ENCODE measurements around the gene KCTD21.

The KCTD21 gene

DNA sequence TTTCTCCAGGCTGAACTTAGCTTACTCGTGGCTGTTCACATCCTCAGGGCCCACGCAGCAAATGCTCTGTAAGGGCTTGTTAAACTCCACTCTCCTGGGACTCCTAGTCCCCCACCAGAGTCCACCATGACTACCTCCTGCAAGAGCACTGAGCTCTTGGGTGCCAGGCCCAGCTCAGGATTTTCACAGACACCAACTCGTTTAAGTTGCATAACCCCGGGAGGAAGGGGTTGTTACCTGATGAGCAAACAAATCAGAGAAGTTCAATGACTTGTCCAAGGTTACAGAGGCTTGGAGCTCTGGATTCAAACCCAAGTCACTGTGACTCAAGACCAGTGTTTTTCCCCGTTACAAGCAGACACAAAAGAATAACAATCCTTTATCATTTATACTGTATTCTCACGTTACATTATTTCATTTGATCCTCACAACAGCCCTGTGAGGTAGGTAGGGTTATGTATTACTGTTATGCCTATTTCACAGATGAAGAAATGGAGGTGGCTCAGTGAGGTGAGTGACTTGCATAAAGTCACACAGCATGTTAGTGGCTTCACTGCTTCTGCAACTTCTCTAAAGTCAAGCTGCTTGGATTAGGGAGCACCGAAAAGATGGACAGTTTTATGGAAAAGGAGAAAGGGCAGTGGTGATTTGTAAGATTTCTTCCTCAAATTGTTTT lies 17.4 kb downstream of the KCTD21 start:
- no peak for DNase-seq

DNA sequence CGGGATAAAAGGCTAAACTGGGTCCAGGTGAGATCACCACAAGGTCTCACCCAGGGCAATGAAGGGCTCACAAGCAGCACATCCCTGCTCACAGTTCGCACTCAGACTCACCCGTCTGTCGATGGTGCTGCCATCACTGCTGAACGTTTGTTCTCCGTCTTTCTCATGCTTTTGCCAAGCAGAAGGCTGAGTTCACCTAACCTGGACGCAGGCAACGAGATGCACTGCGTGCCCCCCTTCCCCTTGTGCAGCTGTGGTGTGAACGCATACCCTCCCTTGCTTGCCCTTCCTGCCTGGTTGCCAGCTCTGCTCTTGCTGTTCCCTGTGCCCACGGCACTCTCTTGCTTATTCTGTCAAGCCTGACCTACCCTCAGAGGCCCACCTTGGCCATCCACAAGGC lies 18.0 kb downstream of the KCTD21 start:
- no peak for DNase-seq

DNA sequence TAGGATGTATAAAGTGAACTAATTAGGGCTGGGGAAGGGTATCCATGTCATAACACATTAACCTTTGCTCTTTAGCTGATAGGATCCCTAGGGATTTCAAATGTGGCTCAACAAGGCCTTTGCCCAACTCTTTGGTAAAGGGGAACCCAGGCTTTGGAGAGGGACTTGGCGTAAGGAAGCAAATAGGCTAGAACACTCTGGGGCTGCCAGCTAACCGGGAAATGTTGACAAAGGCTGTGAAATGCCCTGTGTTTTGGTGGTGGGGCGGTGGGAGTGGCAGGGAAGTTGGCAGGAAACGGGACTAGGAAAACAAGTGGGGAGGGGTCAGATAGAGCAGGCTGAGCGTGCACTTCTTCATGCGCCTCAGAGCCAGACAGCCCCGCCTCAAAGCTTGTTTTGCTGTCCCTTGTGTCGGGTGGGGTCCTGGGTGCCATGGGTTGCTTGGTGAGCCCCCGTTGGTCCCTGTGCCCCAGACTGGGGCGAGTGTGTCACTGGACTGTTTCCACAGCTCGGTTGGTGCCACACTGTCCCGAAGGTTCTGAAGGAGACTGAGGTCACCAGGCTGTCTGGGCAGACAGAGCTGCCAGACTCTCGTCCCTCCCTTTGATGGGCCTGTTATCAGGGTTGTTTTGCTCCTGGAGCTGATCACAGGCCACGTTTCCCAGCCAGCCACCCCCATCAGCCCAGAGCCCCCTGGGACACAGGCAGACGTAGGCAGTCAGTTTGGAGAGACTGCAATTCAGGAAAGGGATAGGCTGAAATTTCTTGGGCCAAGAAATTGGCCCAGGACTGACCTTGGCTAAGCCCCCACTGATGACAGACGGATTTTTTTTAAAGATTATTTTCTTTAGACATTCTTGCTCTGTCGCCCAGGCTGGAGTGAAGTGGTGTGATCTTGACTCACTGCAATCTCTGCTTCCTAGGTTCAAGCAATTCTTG lies 19.6 kb downstream of the KCTD21 start:
- DNase-seq: no peak

DNA sequence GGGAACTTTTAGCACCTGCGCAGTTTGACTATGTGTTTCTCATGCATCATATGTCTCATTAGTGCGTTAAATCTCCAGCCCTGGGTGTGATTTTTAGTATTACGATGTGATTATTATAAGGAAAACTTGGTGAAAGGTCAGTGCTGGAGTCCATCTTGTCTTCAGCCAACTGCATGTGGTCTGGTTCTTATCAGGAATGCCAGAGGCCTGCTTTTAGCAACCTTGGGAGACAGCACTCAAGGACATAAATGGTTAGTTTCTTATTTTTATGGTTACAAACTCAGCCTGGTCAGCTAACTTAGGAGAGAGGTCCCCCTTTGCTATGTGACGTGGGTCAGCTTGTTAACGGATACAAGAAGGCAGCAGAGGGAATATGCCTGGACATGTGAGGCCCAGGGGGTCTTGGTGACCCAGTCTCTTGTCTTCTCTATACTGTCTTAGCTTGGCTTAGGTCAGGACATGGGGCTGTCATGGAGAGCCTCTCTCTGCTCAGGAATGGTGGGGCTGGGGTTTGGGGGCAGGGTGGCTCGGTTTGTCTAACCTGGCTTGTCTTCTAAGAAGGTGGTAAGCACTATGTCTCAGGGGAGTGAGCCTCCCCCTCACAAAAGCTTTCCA lies 21.5 kb downstream of the KCTD21 start:
- no peak for DNase-seq

DNA sequence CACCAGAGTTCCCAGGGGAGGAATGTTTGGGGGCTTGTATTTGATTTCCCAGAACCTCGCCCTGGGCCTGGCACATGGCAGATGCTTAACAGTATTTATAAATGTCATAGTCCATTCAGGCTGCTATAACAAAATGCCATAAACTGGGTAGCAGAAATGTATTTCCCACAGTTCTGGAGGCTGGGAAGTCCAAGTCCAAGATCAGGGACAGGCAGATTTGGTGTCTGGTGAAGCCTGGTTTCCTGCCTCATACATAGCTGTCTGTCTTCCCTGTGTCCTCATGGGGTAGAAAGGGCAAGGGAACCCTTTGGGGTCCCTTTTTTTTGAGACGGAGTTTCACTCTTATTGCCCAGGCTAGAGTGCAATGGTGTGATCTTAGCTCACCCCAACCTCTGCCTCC lies 24.0 kb downstream of the KCTD21 start:
- DNase-seq: no peak

DNA sequence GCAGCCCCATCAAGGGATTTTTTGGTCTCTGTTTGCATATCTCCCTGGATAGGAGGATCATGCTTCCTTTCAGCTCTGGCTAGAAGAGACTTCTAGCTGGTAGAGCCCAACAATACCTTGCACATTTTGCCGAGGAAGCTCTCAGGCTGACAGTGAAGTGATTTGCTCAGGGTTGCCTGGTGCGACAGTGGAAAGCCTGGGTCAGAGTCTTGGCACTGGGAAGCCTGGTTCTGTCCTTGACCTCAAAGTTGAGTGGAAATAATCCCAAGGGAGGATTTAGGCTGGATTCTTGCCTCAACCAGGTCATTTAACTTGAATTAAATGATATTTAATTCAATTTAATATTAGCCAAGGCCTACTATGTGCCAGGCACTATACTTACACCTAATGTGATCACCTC lies 24.6 kb downstream of the KCTD21 start:
- DNase-seq: no peak

DNA sequence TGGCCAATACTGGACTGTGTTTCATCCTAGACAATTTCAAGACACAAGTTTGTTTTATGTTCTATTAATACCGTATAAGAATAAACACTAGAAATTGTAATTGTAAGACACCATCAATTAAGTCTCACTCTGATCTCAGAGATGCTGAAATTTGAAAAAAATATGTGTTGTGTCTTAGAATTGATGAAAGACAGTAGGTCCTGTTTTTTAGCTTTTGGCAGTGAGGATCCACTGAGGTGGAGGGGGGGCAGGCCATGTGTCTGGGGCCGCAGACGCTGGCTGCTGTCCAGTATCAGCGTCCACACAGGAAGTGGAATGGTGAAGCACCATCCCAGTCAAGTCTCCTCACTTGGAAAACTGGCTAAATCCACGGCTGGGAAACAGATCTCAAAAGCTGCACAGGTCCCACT lies 26.5 kb downstream of the KCTD21 start:
- no peak for DNase-seq

DNA sequence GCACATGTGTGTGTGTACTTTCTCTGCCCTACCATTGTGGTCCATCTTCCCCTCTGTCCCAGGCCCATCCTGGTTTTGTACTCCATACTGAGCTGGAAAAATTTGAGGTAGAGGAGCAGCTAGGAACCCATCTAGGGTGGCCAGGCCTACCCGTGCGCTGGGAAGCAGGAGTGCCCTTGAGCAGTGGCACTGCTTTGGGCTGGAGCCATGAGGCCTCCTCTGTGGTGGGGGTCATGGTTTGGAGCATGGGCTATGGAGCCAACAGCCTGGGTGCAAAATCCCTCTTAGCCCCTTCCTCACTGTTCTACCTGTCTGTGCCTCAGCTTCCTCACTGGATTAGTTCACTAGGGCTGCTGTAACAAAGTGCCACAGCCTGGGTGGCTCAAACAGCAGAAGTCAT lies 27.1 kb downstream of the KCTD21 start:
- no peak for DNase-seq

DNA sequence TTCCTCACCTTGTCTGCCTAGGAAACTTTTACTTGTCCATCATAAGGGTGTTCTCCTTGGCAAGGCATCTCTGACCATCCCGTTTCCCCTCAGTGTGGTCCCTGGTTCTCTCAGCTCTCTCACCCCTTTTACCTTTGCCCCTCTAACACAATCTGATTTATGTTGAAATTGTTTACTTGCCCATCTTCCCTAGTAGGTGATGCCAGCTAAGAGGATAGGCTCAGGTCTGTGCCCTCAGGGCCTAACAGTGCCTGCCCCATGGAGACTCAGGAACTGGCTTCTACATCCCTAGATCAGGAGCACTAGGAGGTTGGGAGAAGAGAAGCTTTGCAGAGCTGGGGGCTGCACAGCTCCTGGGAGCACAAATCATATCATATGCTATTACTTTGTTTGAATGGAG lies 27.9 kb downstream of the KCTD21 start:
- DNase-seq: no peak

DNA sequence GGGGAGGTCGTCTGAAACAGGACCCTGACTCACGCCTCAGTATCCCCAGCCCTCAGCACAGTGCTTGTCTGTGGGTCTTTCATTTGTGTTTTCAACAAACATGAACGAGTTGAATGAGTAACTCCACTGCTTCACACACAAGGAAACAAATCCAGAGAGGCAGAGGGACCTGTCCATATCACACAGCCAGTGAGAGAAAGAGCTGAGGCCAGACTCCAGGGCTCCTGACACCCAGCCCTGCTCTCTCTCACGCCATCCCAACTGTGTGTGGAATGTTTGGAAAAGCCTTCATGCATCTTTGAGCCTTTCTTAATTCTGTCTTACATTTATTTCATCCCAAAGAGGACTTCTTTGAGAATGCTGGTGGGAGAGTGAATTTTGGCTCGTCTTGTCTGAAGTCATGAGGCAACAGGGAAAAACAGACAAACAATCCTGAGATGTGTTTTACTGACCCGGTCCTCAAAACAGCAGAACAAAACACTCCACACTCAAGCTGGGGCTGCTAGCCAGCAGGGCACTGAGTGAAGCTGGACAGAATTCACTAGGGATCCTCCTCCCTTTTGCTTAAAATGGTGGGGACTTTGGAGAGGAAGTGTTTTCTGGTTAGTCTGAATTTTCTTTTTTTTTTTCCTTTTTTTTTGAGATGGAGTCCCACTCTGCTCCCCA lies 29.3 kb downstream of the KCTD21 start:
- DNase-seq: no peak

DNA sequence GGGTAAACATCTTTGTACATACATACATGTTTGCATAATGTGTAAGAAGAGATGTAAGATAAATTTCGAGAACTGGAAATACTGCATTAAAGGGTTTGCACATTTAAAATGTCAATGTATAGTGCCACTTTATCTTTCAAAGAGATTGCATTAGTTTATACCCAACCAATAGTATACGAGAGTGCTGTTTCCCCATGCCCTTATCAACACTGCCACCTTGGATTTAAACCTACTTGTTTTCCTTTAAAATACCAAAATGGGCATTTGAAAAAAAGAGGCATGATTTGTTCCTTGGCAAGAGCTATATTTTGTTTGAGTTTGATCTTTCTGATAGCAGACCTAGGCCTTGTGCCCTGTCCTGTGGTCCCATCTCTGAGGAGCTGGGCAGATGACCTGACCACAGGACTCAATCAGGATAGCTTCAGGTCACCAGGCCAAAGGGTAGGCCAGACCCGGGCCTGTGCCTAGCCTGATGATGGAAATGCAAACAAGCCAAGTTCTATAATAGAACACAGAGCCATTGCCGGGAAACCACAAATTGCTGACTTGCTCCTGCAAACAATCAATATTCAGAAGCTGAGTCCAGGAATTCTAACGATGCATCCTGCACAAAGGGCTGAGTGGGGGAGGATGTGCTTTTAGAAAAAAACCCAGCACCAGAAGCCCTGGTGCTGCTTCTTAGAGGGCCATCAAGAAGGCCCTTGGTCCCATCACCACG lies 32.1 kb downstream of the KCTD21 start:
- no peak for DNase-seq

DNA sequence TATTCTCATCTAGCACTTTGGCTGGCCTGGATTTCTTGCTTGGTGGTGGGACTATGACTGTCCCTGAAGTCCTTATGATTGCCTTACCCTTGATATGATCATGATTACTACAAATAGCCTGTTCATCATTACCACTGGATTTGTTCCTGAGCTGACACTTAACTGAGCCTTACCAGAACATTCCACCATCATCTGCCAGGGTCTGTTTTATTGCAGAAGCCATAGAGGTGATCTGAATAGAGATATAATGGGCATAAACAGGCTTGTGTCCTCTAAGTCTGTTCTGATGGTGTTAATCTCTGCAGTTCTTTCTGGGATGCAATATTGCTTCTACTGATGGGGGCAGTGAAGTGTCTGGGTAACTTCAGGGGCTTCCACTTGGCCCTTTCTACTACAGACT lies 36.6 kb downstream of the KCTD21 start:
- DNase-seq: no peak

DNA sequence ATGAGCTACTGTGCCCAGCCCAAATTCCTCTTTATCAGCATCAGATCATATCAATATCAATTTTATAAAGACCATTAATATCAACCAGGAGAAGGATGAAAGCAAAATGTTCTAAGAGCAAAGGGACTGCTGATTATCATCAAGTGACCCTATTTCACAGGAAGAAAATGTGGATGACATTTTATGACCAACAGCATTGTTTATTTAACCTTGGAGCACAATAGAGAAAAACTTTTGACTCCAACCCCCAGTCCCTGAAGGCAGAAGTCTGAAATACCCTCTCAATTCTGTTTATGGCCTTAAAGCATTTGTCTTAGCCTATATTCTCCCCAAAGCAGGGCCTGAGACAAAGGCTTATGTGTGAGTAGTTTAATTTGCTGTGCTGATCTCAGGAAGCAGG lies 37.7 kb downstream of the KCTD21 start:
- no peak for DNase-seq

DNA sequence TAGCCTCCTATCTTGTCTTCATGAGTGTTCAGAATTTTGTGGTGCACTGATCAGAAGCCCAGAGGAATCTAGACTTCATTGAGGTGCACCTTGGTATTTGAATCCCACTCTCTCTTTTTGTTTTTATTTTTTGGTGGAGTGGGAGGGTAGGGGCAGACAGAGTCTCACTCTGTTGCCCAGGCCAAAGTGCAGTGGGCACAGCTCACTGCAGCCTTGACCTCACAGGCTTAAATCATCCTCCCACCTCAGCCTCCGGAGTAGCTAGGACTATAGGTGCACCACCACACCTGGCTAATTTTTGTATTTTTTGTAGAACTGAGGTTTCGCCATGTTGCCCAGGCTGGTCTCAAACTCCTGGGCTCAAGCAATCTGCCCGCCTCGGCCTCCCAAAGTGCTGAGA lies 38.1 kb downstream of the KCTD21 start:
- DNase-seq: no peak

DNA sequence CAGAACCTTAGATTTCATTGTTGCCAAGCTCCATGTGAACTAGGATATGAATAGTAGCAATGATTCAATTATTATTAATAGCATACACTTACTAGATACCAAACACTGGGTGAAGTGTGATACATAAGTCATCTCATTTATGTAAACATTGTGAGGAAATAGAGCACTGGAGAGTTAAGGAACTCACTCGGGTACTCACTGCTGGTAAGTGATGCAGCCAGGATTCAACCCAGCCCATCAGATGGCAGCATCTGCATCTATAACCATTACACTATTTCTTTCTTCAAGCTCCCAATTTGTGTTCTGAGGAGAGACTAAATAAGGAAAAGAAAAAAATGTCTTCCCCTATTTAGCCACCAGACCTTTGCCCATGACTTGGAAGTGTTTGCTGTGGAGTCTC lies 38.8 kb downstream of the KCTD21 start:
- no peak for DNase-seq

DNA sequence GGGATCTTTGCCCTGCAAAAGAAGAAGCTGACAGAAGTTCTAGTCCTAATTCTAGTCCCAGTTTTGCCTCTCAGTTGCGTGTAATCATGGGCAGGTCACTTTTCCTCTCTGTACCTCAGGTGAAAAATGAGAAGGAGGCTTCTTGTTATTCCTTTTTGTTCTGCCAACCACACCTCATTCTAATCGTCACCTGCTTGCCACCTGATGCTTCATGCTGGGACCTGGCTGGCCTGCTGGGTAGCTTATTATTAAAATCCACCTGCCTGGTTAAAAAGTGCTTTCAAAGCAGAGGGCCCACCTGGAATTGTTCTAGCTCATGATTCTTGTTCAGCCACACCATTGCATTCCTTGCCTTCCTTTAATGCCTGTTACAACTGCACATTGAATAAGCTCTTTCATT lies 40.6 kb downstream of the KCTD21 start:
- DNase-seq: no peak

DNA sequence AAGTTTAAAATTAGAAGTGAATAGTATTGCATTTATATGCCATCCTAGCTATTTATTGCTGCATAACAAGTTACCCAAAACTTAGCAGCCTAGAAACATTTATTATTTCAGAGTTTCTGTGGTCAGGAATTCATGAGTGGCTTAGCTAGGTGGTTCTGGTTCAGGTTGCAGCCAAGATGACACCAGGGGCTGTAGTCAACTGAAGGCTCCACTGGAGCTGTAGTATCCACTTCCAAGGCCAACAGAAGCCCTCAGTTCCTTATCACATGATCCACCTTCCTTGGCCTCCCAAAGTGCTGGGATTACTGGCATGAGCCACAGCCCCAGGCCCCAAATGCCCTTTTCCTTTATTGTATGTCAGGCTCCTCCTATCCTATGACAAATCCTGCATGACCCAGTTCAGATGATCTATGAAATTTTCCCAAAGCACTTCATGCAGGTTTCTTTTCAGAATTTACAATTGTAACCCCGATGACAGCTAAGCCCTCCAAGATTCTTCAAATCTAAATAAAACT lies 42.9 kb downstream of the KCTD21 start:
- DNase-seq: no peak

DNA sequence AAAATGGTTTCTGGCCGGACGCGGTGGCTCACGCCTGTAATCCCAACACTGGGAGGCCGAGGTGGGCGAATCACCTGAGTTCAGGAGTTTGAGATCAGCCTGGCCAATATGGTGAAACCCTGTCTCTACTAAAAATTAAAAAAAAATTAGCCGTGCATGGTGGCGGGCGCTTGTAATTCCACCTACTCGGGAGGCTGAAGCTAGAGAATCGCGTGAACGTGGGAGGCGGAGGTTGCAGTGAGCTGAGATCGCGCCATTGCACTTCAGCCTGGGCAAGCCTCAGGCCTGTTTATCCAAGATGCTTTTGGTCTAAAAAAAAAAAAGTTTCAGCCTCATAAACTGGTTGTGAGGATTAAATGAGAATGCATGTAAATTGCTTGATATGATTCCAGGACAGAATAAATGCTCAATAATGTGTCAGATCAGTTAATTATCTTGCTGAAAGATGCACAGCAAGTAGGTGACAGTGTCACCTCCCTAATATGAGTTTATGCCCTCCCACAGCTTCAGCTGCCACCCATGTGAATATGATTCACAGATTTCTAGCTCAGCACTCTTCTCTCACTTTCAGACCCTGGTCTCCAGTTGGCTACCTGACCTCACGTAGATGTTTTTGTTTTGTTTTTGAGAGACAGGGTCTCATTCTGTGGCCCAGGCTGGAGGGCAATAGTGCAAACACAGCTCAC lies 47.9 kb downstream of the KCTD21 start:
- no peak for DNase-seq

DNA sequence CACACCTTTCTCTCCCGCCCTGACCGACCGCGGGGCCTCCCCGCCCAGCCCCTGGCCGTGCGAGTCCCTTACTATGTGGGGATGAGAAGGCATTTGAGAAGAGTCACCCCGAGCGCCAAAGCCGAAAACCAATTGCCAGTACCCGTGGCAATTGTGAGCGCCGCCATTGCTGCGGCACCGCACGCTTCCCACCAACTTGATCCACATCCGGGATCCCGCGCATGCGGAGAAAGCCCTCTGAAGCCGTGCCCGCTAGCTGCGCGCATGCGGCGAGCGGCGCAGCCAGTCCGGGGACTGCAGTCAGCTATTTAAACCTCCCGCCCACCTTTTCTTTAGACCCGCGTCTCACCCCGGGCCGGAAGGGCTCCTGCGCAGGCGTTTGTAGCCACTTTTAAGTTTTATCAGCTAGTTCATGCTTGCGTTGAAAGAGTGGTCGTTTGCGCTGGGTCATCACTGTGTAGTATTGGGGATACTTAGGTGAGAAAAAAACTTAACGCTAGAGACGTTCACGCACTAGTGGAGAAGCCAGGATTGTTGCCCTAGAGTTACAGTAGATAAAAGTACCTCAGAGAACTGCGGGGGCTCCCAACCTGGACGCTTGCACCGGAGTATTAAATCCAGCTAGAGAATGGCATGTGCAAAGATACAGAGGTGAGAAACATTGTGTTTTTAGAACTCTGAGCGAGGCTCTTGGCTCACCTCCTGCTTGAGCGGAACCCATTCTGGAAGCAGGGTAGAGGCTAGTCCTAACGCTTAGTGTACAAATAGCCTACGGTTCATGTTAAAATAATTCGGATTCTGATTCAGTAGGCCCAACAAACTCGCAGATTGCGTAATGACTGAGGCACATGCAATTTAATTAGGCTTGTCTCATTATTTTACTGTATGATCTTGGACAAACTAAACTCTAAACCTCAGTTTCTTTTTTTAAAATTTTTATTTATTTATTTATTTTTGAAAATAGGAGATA lies 48.7 kb downstream of the KCTD21 start, which contains the start of gene ALG8:
Gene ALG8, minus strand, starts transcription at position 205 of the 970 bp plus-strand sequence. Its CDS starts 38 bp downstream, at position 167.
- peak; percentile 97 for DNase-seq

DNA sequence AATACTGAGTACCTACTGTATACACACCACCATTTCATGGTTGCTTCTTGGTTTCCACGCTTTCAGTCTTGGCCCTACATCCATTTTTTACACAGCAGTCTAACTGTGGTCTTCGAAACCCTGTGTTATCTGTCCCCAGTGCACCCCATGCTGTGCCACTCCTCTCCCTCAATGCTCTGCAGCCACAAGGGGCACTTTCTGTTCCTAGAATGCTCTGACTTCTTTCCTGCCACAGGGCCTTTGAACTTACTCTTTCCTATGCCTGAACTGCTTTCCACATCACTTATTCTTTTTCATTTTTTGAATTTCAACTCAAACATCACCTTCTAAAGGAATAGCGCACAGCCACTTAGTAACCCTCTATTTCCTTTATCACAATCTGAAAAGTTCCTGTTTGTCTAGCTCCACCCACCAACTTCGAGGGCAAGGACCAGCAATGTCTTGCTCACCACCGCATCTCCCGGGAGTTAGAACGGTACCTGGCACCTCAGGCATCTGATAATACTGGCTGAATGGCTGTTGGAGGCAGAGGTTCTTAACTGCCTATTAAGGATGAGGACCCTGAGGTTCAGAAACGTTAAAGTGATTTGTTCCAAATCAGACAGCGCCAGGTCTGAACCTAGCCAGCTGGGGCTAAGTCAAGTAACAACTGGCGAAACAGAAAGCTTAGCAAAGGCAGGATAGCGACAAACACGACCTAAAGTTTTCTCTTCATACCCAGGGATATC lies 49.6 kb downstream of the KCTD21 start:
- no peak for DNase-seq
